SH-SY5Y (cell line): ENCODE measurements around the gene USP47.

Experiments used
- GATA2 ChIP-seq: IDR thresholded peaks from 2 replicates; pipeline ENCODE4 v1.6.1; 2011; ENCODE audit warnings: mild to moderate bottlenecking, low read depth, low read length
- GATA3 ChIP-seq: IDR thresholded peaks from 2 replicates; pipeline ENCODE4 v1.6.1; 2011; ENCODE audit warnings: low read depth, mild to moderate bottlenecking, low read length, moderate library complexity

DNA sequence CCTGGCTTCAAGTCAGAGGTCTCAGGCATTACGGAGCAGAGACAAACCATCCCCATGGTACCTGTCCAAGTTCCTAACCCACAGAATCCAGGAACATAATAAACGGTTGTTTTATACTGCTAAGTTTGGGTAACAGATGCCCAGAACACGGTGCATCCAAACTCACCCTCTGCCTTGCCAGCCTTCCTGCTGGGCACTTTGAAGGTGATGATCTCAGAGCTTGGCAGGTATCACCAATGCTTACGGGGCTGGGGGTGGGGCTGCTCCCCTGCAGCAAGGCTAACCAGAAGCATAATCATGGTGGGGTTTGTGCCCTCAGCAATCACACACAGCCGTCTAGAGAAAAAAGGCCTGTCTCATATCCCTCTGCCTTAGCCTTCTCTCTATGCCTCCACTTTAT is 139.6 kb downstream of the USP47 start:
- no peak for TF ChIP-seq GATA2
- TF ChIP-seq GATA3: no peak
